HG03469 (cell line): ENCODE measurements around the gene KMT2E.

ENCODE experiments used
- ATAC-seq: cut with Tn5 transposase; IDR thresholded peaks from one replicate; pipeline ENCODE4 v1.9.1; 2021; ENCODE audit warnings: mild to moderate bottlenecking, moderate library complexity, moderate number of reproducible peaks; ENCODE audit not compliant: unreplicated experiment

The KMT2E gene

DNA sequence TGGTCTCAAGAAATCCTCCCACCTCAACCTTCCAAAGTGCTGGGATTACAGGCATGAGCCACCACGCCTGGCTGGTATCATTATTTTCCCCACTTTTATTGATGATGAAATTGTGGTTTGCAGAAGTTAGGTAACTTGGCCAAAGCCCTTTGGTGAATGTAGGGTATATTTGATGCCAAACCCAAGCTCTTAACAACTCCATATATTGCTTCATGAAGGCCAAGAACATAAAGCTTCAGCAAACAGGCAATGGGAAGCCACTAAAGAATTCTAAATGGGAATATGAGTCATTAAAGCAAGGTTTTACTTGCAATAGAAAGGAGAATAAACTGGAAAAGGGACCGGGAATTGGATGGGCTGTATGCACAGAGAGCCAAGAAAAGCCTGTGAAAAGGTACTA is 142.7 kb downstream of the KMT2E start:
- ATAC-seq = no peak

GRCh38 chr7:105157278-105157677 is 143.3 kb downstream of the KMT2E start:
- ATAC-seq = no peak

GRCh38 chr7:105161366-105161765 is 147.4 kb downstream of the KMT2E start:
- ATAC-seq = no peak
